ENCODE measurements around the gene CHN1.

CHN1 gene, protein sequence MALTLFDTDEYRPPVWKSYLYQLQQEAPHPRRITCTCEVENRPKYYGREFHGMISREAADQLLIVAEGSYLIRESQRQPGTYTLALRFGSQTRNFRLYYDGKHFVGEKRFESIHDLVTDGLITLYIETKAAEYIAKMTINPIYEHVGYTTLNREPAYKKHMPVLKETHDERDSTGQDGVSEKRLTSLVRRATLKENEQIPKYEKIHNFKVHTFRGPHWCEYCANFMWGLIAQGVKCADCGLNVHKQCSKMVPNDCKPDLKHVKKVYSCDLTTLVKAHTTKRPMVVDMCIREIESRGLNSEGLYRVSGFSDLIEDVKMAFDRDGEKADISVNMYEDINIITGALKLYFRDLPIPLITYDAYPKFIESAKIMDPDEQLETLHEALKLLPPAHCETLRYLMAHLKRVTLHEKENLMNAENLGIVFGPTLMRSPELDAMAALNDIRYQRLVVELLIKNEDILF
- 2.1 to 7.8 (median 4.9) reads per million in 4 donors for total RNA-seq

DNA sequence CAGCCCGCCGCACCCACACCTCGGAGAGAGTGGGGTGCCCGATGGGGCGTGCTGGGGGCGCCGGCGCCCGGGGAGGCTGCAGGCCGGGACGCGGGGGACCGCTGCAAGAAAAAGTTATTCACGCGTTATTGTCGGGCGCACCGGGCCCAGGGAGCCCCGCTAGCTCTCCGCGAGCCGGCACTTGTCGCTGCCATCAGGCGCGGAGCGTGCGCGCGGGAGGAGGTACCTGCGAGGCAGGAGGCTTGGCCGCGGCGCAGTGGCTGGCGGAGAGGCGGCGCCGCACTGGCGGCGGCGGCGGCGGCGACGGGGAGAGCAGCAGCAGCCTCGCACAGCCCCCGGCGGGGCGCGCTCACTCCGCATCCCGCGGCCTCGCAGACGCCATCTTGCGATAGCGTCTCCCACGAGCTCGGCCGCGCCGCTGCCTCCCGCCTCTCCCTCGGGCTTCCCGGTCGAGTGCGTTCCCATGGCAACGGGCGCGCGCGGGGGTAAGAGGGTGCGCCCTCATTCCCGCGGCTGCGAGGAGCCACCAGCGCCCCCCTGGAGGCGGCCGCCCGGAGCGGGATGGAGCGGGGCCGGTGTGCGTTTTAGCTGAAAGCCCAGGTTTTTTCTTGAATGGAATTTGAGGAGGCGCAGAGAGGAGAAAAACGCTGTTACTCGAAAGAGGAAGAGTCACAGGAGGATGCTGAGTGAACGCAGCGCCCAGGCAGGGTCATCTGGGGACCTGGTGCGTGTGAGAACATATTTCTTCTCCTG lies at the start of gene CHN1:
Gene CHN1 (minus strand): TSS at position 402 of the 753 bp plus-strand sequence. CDS start 469 bp downstream, outside the sequence.
- DNase-seq = peak; percentile 48 to 69 (median 51)

- no peak for DNase-seq
These were observed 49.2 kb upstream of the CHN1 start for GRCh38 chr2:175054340-175054739.

DNA sequence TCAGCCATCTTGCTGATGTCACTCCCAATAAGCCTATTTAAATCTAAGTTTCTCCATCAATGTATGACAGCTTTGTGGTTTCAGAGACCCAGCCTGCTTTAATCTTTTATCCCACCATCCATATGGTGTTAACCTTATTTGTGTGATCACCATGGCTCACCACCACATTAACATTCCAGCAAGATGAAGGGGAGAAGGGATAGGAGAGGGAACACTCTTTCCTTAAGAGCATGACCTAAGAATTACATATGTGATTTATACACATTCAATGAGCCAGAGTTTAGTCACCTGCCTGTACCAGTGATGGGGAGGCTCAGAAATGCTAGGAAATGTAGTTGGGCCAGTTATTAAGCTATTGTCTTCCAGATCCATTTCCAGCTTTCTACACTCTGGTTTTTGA lies 44.5 kb upstream of the CHN1 start:
- no peak for DNase-seq

DNA sequence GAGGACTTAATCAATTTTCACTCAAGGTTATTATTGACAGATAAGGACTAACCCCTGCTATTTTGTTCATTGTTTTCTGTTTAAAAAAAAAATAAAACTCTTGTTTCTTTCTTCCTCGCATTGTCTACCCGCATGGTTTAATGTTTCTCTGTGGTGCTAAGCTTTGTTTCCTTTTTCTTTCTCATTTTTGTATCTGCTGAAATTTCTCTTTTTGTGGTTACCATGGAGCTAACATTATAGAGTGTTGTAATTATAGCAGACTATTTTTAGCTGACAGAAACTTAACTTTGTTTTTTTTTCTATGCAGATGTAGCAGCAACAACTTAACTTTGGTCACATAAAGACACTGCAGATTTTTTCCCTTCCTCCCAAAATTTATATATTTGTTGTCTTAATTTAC lies 43.1 kb upstream of the CHN1 start:
- DNase-seq = no peak

GRCh38 chr2:175039490-175039889 lies 34.3 kb upstream of the CHN1 start:
- no peak for DNase-seq

DNA sequence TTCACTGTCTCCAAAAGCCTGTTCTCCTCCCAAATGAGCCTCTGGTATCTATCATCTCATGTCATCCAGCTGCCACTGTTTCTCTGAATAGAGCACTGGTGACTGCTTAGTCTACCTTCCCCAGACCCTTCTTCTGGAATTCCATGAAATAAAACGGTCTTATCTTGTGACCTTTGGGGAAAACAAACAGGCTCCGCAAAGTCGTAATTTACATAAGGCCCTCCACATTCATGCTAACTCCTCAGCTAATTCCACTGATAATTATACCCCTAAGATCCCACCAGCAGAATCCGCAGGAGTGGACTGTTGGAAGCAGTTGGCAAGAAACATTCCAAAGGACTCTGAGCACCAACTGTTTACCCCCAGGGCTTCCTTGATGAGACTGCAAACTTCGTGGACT lies 33.9 kb upstream of the CHN1 start:
- DNase-seq = no peak

GRCh38 chr2:175037941-175038340 lies 32.8 kb upstream of the CHN1 start:
- no peak for DNase-seq

DNA sequence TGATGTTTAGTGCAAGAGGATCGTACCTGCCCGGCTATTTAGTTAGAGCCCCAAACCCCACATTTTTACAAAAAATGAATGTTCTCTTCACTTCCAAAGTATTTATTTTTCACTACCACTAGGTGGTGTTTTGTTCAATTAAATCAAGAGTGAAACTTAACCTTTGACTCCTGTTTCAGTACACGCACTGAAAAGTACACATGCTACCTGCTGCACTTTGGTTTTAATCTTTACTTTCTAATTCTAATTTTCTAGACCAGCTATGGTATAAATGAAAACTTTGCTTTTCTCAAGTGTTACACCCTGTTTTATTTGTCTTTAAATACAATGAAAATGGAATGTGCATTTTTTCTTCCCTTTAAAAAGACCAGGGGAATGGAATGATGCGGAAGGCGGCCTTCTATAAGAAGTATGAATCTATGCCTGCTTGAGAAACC lies 31.4 kb upstream of the CHN1 start:
- DNase-seq = peak in 1 of 5 donors; percentile 40

DNA sequence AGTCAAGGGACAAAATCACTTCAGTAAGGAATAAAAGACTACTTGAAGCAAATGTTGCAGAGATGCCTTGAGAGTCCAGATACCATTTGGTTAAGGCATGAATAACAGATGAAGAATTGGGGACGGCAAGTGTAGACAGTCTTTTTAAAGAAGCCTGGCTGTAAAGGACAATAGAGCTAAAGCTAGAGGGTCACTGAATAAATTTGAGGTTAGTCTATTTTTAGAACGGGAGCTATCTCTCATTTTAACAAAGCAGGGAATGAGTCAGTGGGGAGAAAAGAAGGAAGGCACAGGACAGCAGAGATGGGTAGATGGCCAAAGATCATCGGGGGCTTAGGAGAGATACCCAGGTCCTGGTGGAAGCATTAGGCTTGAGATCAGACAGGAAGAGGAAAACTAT lies 30.6 kb upstream of the CHN1 start:
- DNase-seq = no peak

DNA sequence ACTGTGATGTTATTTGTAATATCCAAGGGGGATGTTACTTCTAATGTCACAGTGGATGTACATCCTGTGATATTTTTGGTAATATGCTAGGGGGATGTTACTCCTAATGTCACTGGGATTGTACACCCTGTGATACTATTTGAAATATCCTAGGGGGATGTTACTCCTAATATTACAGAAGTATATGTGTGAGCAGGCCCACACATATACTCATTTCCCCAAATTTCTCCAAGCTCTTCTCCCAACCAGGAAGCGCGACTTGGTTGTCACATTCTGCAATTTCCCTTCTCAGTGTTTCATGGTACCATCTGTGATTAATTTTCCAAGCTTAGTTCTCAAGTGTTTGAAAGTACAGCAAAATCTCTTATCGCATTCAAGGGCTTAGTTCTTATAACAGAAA lies 29.5 kb upstream of the CHN1 start:
- DNase-seq = no peak

DNA sequence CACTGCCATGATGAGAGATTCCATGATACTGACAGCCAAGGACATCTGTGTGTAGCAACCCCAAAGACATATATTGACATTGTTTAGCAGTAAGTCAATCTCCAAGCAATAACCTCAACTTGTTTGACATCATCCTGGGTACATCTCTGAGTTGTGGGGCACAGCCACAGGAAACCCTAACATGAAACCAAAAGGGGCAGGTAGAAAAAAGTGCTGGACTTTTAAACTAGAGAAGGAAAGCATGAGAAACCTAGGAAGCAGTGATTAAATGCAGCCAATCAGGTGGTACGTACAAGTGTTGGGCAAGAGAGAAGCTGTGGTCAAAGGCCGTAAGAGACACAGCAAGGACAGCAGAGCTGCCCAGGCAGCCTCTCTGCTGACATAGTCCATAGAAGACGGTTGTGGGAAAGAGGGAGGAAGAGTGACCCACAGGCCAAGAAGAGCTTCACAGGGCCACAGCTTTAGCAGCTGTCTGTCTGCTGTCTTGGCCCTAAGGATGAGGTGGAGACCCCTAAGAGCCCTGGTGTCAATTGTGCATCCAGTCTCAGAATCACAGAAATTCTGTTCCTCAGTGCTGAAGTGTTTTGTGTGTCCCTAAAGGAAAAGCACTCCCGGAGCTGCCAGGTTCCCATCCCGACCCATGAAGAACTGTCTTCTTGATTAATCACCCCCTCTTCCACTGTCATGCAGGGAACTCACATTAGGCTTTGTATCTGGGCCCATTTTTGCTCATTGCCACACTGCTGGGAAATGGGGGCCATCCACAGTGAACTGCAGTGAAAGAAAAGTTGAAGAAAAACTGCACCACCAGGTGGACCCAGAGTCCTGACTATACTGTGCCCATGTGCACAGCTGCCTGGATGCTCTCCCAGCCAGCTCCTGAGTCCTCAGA lies 25.4 kb upstream of the CHN1 start:
- peak in 1 of 5 donors; percentile 14 for DNase-seq

DNA sequence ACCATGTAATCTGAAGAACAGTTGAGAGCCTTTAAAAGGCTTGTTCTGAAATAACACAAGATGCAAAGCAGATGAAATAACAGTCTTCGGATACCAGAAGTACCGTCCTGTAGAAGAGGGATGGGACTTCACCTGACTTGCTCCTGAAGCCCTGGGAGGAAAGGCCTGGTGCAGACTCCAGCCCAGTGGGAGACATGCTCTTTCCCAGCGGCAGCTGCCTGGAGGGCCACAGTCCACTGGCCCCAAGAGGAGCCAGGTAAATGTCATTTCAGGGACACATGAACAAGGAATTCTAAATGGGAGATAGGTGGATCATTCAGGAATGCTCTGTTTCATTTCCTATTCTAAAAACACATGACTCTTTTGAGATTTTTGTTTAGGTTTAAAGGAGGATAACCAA lies 22.6 kb upstream of the CHN1 start:
- DNase-seq = no peak

DNA sequence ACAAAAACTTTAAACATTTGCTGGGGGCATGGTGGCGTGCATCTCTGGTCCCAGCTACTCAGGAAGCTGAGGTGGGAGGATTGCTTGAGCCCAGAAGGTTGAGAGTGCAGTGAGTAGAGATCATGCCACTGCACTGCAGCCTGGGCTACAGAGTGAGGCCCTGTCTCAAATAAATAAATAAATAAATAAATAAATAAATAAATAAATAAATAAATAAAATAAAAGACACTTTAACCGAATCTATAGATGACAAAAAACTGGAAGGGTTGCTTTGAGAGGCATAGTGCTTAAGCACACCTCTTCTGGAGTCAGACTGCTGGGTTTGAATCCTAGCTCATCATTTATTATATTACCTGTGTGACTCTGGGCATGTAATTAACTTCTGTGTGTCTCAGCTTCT lies 21.2 kb upstream of the CHN1 start:
- no peak for DNase-seq

DNA sequence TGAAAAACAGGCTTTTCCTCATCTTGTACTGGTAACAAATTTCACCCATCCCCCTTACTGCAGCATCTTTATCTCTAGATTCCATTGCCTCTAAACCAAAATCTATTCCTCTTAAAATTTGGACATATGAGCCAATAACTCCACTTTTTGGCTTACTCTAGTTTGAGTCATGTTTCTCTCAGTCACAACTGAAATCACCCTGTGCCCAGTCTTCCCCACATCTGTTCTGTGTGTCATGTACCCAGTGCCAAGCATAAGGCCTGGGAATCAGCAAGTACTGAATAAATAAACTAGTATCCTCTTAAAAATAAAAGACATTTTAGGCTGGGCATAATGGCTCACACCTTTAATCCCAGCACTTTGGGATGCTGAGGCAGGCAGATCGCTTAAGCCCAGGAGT lies 20.8 kb upstream of the CHN1 start:
- no peak for DNase-seq

DNA sequence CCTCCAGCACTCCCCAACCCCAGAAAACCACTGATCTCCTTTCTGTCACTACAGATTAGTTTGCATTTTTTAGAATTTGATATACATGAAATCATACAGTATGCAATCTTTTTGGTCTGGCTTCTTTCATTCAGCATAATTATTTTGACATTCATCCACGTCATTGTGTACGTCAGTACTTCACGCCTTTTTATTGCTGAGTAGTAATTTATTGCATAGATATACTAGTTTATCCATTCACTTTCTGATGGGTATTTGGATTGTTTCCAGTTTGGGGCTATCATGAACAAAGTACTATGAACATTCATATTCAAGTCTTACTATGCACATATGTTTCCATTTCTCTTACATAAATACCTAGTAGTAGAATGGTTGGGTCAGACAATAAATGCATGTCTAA lies 20.1 kb upstream of the CHN1 start:
- no peak for DNase-seq

DNA sequence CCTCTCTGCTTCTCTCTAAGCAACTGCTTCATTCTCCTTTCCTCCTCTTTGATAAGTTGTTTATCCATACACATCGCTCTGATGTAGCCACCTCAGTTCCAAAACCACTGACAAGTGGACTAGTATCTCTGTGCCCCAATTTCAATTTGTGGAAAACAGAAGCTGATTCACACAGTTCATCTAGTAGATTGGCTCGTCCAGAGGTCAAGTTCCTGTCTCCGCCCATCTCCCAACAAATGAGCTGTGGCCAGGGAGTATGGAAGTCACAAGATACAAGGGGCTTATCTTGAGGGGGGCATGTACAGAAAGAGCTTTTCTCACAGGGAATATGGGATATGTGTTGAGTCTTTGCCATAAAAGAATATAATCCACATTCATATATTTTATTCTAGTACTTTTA lies 17.7 kb upstream of the CHN1 start:
- DNase-seq = no peak

GRCh38 chr2:175019566-175020327 lies 14.6 kb upstream of the CHN1 start:
- DNase-seq = no peak

- no peak for DNase-seq
These were observed 12.6 kb upstream of the CHN1 start for GRCh38 chr2:175017618-175018414.

GRCh38 chr2:175015340-175015739 lies 10.2 kb upstream of the CHN1 start:
- no peak for DNase-seq

DNA sequence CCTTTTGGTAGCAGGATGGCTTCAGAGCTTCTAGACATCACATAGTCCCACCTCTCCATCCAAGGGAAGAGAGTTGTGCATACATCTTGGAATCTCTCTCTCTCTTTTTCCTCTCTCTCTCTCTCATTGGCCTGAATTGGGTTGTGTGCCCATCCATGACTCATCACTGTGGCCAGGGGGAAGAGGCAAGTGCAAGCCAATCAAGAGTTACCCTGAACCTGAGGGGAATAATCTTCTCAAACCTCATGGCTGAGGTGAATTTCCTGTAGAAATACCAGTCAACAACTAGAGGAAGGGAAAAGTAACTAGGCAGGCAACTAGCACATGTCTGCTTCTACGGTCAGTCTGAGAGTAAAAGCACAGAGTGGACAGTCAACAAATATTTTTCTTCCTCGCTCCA lies 7.3 kb upstream of the CHN1 start:
- DNase-seq = no peak

GRCh38 chr2:175011505-175011904 lies 6.3 kb upstream of the CHN1 start:
- no peak for DNase-seq
